ENCODE results near the gene METRN. TPM values are rescaled to one million over a fixed set of nuclear protein-coding genes. Genes with fewer than 3 reads are reported as not detected.
A peak's percentile ranks its signal among the peaks of the same experiment; 100 is the strongest.

The METRN gene
- total and polyA plus RNA-seq, 7 experiments from 2014 or later = 3.7 to 5.1 (median 4.8) TPM

DNA sequence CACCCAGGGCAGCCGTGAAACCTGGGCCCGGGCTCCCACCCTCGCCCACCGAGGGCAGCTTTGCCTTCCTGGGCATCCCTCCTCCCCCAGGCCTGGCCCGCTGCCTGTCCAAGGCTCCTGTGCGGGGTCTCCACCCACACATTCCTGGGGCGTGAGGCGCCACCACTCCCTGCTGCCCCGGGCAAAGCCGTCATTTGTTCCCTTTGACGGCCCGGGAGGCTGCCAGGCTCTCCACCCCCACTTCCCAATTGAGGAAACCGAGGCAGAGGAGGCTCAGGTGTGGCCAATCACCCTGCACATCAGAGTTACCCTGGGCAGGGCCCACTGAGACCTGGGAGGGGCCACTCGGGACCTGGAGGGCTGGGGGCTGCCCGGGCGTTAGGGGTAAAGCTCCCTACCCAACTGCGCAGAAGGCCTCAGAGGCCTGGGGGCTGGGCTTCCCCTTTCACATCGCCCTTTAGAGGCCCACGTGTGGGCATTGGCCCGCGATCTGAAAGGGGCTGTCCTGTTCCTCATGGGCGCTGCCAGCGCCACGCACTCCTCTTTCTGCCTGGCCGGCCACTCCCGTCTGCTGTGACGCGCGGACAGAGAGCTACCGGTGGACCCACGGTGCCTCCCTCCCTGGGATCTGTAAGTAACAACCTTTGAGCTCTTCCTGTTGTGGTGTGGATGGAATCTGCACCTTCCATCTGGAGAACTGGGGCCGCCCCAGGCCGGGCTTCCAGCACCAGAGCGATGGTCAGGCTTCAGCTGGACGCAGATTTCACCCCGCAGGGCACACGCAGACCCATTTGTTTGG lies 45.8 kb downstream of the METRN start, which contains the start of gene MSLN:
MSLN (plus strand) TSS at position 190 of the 799 bp plus-strand sequence. CDS start 1,947 bp downstream, outside the sequence.
- Mint-ChIP-seq H3K27ac (no peak within 1 kb of the TSS), H3K4me3 (no peak within 1 kb of the TSS), H3K27me3 (peaks cover 0 to 8% (median 5%) of the 10 kb centered on the region in 5 donors), H3K4me1 (peaks cover 0 to 4% (median 0%) of the 10 kb centered on the region in 7 donors), H3K36me3 (peaks cover 0 to 3% (median 0%) of the 10 kb centered on the region in 5 donors), H3K9me3 (peaks cover 0 to 5% (median 0%) of the 10 kb centered on the region in 11 donors)
- no peaks in the 10 kb centered on the region for H3K36me3 ChIP-seq (ENCODE audit: control insufficient read depth in 2 of 3, insufficient read depth in 3 of 3, low read length in 3 of 3)
- CTCF ChIA-PET = no interaction called here
- no peaks in the 10 kb centered on the region for H3K4me1 ChIP-seq (ENCODE audit: control insufficient read depth in 2 of 2, insufficient read depth in 2 of 2, low read length in 2 of 2)
- DNase-seq (no peak), ATAC-seq (no peak)
- POLR2A ChIA-PET = interaction anchor here (0.6 kb wide), 1 partner anchor 107 kb away, joined by 4 read pairs; no protein-coding TSS in a partner anchor
- no peak within 1 kb of the TSS for H3K27ac ChIP-seq (ENCODE audit: low read depth, low read length)
- H3K9me3 ChIP-seq (ENCODE audit: control insufficient read depth in 2 of 3, low read length in 3 of 3) = no peaks in the 10 kb centered on the region
- no peaks in the 10 kb centered on the region for H3K27me3 ChIP-seq (ENCODE audit: control insufficient read depth in 2 of 2, insufficient read depth in 2 of 2, low read length in 2 of 2)
- intact Hi-C loops (cut with micrococcal nuclease) = no loop called here
- H3K4me3 ChIP-seq (ENCODE audit: low read length) = no peak within 1 kb of the TSS

DNA sequence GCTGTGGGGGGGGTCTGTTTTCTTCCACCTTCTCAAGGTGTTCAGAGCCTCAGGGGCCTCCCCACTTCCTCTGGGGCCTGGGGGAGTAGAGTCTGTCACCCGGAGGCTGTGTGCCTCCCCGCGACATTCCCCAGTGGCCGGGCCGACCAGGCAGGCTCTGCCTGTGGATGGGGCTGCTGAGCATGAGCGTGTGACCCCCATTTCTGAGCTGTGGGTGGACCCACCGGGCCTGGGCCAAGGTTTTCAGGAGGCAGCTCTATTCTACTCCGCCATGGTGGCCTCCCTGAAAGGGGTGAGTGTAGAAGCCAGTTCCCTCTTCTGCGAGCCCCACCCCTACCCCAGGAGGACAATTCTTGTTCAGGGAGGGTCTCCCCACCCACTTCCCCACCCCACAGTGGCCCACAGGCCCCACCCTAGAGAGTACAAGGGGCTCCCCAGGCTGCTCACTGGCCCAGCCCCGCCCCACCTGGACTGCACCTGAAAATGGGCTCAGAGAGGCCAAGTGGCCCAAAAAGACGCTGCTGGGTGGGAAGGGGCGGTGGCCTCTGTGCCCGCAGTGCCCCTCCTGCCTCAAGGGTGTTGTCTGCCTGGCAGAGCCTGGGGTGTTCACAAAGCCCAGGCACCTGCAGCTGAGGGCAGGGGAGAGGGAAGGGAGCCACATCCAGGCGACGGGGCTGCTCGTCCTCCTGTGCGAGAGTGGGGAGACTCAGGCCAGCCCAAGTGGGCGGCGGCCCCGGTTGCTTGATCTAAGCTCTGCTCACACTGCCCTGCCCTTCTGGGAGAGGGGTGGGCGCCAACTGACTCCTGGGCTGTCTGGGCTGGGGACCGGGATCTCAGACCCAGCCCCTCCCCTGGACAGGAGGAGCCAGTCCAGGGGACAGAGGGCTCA lies 47.0 kb downstream of the METRN start:
- no peaks in the 10 kb centered on the region for H3K9me3 ChIP-seq (ENCODE audit: control insufficient read depth in 2 of 3, low read length in 3 of 3)
- intact Hi-C loops (cut with micrococcal nuclease) = no loop called here
- DNase-seq = peak in 1 of 9 donors; percentile 8
- H3K4me1 ChIP-seq (ENCODE audit: control insufficient read depth in 2 of 2, insufficient read depth in 2 of 2, low read length in 2 of 2) = no peaks in the 10 kb centered on the region
- Mint-ChIP-seq H3K9me3 (peaks cover 0 to 4% (median 0%) of the 10 kb centered on the region in 11 donors), H3K4me3 (no peak overlapping the region), H3K27ac (no peak overlapping the region), H3K27me3 (peaks cover 0 to 6% (median 0%) of the 10 kb centered on the region in 5 donors), H3K4me1 (peaks cover 0 to 4% (median 0%) of the 10 kb centered on the region in 7 donors), H3K36me3 (peaks cover 0 to 3% (median 0%) of the 10 kb centered on the region in 5 donors)
- ChIA-PET CTCF (no interaction called here), POLR2A (no interaction called here)
- ATAC-seq = no peak
- H3K27me3 ChIP-seq (ENCODE audit: control insufficient read depth in 2 of 2, insufficient read depth in 2 of 2, low read length in 2 of 2) = no peaks in the 10 kb centered on the region
- H3K36me3 ChIP-seq (ENCODE audit: control insufficient read depth in 2 of 3, insufficient read depth in 3 of 3, low read length in 3 of 3) = no peaks in the 10 kb centered on the region
- no peak overlapping the region for H3K4me3 ChIP-seq (ENCODE audit: low read length)
- H3K27ac ChIP-seq (ENCODE audit: low read depth, low read length) = no peak overlapping the region

GRCh38 chr16:762595-763268 lies 47.8 kb downstream of the METRN start:
- ChIA-PET POLR2A (no interaction called here), CTCF (no interaction called here)
- intact Hi-C loops (cut with micrococcal nuclease) = no loop called here
- Histone ChIP-seq H3K4me1 (ENCODE audit: control insufficient read depth in 2 of 2, insufficient read depth in 2 of 2, low read length in 2 of 2) (no peaks in the 10 kb centered on the region), H3K36me3 (ENCODE audit: control insufficient read depth in 2 of 3, insufficient read depth in 3 of 3, low read length in 3 of 3) (no peaks in the 10 kb centered on the region), H3K9me3 (ENCODE audit: control insufficient read depth in 2 of 3, low read length in 3 of 3) (no peaks in the 10 kb centered on the region), H3K27me3 (ENCODE audit: control insufficient read depth in 2 of 2, insufficient read depth in 2 of 2, low read length in 2 of 2) (no peaks in the 10 kb centered on the region), H3K4me3 (ENCODE audit: low read length) (no peak overlapping the region), H3K27ac (ENCODE audit: low read depth, low read length) (no peak overlapping the region)
- Mint-ChIP-seq H3K4me1 (peaks cover 0 to 2% (median 0%) of the 10 kb centered on the region in 7 donors), H3K27ac (no peak overlapping the region), H3K27me3 (peaks cover 0 to 3% (median 0%) of the 10 kb centered on the region in 5 donors), H3K9me3 (peaks cover 0 to under 1% (median 0%) of the 10 kb centered on the region in 11 donors), H3K4me3 (no peak overlapping the region), H3K36me3 (peaks cover 0 to under 1% (median 0%) of the 10 kb centered on the region in 5 donors)
- DNase-seq (no peak), ATAC-seq (no peak)

DNA sequence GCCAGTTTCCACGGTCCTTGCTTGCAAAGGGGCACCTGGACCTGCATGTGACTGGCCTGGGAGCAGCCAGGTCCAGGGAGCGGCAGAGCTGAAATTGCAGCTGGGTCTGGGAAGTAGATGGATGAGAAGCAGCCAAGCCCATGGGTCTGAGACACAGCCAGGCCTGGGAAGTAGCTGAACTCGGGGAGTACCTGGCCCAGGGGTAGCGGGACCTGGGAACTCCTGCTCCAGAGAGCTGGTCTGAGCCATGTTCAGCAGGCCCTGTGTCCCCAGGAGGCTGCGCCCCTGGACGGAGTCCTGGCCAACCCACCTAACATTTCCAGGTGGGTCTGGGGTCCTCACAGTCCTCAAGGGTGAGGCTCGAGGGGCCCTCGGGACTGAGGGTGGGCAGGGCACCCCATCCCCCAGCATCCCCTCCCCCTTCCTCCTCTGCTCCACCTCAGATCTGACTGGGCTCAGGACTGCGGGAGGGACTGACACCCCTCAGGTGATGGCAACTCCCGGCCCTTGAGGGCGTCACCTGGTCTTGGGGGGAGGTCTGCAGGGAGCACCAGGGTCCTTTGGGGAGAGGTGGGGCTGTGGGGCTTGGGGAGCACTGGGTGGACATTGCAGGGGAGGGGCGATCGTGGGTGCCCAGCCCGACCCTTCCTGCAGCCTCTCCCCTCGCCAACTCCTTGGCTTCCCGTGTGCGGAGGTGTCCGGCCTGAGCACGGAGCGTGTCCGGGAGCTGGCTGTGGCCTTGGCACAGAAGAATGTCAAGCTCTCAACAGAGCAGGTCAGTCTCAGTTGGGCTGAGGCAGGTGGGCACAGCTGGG lies 48.7 kb downstream of the METRN start:
- Mint-ChIP-seq H3K27ac (no peak overlapping the region), H3K4me1 (no peaks in the 10 kb centered on the region), H3K9me3 (no peaks in the 10 kb centered on the region), H3K4me3 (no peak overlapping the region), H3K27me3 (no peaks in the 10 kb centered on the region), H3K36me3 (no peaks in the 10 kb centered on the region)
- H3K4me1 ChIP-seq (ENCODE audit: control insufficient read depth in 2 of 2, insufficient read depth in 2 of 2, low read length in 2 of 2) = no peaks in the 10 kb centered on the region
- no peak for DNase-seq
- no peak overlapping the region for H3K4me3 ChIP-seq (ENCODE audit: low read length)
- no peaks in the 10 kb centered on the region for H3K36me3 ChIP-seq (ENCODE audit: control insufficient read depth in 2 of 3, insufficient read depth in 3 of 3, low read length in 3 of 3)
- ChIA-PET CTCF (no interaction called here), POLR2A (no interaction called here)
- H3K27ac ChIP-seq (ENCODE audit: low read depth, low read length) = no peak overlapping the region
- H3K27me3 ChIP-seq (ENCODE audit: control insufficient read depth in 2 of 2, insufficient read depth in 2 of 2, low read length in 2 of 2) = no peaks in the 10 kb centered on the region
- ATAC-seq = no peak
- H3K9me3 ChIP-seq (ENCODE audit: control insufficient read depth in 2 of 3, low read length in 3 of 3) = no peaks in the 10 kb centered on the region
- intact Hi-C loops (cut with micrococcal nuclease) = no loop called here

GRCh38 chr16:764184-764750 lies 49.3 kb downstream of the METRN start:
- ChIA-PET CTCF (no interaction called here), POLR2A (no interaction called here)
- Histone ChIP-seq H3K36me3 (ENCODE audit: control insufficient read depth in 2 of 3, insufficient read depth in 3 of 3, low read length in 3 of 3) (no peaks in the 10 kb centered on the region), H3K4me1 (ENCODE audit: control insufficient read depth in 2 of 2, insufficient read depth in 2 of 2, low read length in 2 of 2) (no peaks in the 10 kb centered on the region), H3K27me3 (ENCODE audit: control insufficient read depth in 2 of 2, insufficient read depth in 2 of 2, low read length in 2 of 2) (no peaks in the 10 kb centered on the region), H3K4me3 (ENCODE audit: low read length) (no peak overlapping the region), H3K27ac (ENCODE audit: low read depth, low read length) (no peak overlapping the region), H3K9me3 (ENCODE audit: control insufficient read depth in 2 of 3, low read length in 3 of 3) (no peaks in the 10 kb centered on the region)
- Mint-ChIP-seq H3K36me3 (no peaks in the 10 kb centered on the region), H3K27me3 (no peaks in the 10 kb centered on the region), H3K27ac (no peak overlapping the region), H3K4me1 (no peaks in the 10 kb centered on the region), H3K9me3 (no peaks in the 10 kb centered on the region), H3K4me3 (no peak overlapping the region)
- intact Hi-C loops (cut with micrococcal nuclease) = no loop called here
- ATAC-seq = no peak
- no peak for DNase-seq

Measured in naive thymus-derived CD4-positive, alpha-beta T cell (primary cell).